Activated CD8-positive, alpha-beta memory T cell treated with anti-CD3 and anti-CD28 coated beads for 48 hours (primary cell): ENCODE data around the gene SPTLC1.
"Not testable (repeated sequence)": the region's sequence is repeated elsewhere in the genome, so short reads cannot be mapped to it uniquely, and the experiment has no call there.

Experiments
- DNase-seq, 3 experiments: peaks; one replicate each; pipeline ENCODE4 v3.0.0-alpha.2; 2020; ENCODE audit warnings: low read depth in 2 of 3, low spot score in 2 of 3

Gene SPTLC1

DNA sequence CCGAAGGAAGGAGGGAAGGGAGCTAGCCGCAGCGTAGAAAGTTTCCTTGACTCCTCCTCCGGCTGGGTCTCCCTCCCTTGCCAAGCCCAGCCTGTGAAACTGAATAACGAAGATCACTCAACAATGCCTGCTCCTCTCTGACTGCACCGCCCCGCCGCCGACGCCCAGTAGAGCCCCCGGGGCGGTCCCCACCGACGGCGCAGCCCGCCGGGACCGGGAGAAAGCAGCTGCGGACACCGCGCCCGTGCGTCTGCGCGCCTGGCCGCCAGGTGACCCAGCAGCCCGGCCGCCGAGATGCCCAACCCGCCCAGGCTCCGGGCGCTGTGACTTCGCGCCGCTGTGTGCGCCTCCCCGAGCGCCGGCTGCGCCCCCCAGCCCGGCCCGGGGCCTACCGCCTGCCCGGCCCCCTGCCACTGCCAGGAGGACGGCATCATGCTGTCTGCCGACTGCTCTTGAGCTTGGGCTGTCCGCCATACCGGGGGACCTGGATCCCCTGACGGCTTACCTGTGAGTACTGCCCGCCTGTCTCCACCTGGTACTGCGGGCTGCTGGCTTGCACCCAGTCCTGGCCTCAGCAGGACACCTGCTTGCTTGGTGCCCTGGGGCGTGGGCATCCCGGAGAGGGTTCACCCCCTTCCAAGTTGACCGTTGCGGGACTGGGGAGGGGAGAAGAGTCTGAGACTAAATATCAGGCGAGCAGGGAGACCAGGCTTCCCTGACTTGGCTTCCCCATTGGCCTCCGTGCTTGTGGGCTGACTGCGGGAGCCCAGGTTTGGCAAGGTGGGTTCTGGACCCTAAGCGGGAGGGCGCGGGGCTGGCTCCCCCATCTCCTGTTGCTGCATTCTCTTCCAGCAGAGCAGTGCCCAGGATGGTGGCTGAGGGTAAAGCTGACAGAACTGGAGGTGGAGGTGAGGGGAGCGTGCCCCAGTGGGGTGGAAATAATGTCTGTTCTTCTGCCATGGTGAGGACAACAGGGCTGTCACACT lies 26.2 kb upstream of the SPTLC1 start:
- DNase-seq: no peak

DNA sequence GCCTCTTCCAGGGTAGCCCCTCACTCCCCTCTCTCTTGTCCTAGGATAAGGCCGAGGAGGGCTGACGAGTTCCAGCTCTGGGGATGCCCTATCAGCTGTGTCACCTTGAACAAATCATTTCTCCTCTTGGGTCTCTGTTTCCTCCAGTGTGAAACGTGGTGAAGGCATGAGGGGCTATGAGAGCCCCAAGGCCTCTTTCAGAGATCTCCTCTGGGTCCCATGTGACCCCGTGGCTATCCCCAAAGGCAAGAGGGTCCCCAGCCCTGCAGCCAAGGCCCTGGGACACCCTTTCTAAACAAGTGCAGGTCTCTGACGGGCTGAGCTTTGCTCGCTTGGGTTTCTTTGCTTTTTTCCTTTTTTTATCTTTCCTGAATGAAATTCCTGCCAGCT lies 25.5 kb upstream of the SPTLC1 start:
- DNase-seq: no peak

- peak in 2 of 3 experiments; percentile 44 to 59 for DNase-seq
Measured at GRCh38 chr9:92140074-92140753, 25.0 kb upstream of the SPTLC1 start.

DNA sequence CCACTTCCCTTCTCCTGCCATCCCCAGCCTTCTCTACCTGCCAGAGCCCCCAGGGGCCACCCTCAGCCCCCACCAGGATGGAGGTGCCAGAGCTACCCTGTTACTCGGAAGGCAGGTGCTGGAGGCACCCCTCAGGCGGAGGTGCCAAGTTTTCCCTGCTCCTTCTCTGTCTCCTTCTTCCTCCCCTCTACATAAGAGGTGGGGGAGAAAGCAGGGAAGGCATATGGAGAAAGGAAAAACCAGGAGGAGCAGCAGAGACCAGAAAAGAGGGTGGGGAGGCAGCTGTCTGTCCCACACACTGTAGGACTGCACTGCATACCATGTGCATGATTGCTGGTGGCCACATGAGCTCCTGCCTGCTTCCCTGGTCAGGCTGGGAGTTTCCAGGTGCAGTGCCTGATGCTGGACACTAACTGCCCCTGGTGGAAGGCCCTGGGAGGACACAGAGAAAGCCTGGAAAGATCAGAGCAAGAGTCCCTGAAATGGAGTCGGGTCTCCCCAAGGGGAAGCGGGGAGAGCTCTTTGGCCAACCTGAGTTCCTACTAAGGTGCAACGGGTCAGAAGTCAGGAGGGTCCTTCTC lies 23.8 kb upstream of the SPTLC1 start:
- DNase-seq: not testable (repeated sequence)

DNA sequence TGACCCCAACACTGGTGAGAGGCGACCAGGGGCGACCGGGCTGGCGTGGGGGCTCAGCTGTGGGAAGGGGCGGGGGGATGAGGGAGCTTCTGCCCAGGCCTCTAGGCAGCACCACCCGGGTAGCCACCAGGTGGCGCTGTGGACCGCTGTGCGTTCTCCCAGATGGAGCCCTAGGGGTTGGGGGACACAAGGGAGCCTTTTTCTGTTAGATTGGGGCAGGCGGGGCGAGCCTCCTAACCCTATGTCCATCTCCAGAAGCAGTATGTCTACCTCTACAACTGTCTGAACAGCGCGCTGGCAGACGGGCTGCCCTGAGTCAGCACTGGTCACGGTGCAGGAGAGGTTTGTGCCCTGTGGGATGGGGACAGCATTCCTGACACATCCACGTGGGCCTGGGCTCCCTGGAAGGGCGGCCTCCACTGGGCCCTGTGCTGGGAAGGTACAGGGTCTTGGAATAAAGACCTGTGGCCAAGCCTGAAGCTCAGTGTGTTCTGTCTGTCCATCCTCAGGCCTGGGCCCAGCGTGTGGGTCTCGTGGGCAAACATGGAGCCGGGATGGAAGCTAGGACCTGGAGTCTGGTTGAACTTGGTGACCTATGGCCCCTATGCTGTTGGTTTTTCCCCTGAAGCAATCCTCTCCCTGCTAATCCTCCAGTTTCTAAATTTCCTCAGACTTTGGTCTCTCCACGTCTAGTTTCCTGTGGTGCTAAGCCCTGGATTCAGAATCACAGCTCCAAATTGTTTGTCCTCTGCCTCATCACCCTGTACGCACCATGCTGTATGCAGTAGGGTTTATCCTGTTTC lies 23.1 kb upstream of the SPTLC1 start:
- DNase-seq: peak; percentile 39 to 78 (median 72)

DNA sequence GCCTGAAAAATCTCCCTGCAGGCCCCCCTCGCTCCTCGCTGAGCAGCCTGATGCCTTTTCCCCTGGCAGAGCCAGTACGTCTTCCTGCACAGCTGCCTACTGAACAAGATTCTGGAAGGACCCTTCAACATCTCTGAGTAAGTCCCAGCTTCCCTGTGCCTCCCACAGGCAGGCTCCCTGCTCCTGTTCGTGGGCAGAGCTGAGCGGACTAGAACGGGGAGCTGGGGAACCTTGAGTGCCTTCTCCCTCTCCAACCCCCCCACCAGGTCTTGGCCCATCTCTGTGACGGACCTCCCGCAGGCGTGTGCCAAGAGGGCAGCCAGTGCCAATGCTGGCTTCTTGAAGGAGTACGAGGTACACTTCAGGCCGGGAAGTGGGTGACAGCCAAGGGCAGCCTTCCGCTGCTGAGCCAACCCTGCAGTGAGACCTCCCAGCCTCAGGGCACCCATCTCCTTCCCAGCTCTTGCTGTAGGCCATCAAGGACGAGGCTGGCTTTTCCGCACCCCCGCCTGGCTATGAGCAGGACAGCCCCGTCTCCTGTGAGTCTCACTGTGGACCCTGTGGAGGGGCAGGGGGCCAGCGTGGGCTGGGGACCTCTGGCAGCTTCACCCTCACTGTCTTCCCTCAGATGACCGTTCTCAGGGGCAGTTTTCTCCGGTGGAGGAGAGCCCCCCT lies 21.1 kb upstream of the SPTLC1 start:
- no peak for DNase-seq

DNA sequence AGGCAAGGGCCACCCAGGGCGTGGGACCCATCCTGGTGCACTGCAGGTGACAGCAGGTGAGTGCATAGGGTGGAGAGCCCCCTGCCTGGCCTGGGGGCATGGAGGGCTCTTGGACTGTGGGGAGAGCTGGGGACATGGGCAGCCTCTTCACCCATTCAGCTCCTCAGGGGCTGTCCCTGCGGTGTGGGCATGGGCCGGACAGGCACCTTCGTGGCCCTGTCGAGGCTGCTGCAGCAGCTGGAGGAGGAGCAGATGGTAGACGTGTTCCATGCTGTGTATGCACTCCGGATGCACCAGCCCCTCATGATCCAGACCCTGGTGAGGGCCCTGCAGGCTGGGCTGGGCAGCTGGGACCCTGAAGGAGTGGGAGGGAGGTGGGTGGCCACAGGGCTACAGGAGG lies 20.4 kb upstream of the SPTLC1 start:
- DNase-seq: no peak

DNA sequence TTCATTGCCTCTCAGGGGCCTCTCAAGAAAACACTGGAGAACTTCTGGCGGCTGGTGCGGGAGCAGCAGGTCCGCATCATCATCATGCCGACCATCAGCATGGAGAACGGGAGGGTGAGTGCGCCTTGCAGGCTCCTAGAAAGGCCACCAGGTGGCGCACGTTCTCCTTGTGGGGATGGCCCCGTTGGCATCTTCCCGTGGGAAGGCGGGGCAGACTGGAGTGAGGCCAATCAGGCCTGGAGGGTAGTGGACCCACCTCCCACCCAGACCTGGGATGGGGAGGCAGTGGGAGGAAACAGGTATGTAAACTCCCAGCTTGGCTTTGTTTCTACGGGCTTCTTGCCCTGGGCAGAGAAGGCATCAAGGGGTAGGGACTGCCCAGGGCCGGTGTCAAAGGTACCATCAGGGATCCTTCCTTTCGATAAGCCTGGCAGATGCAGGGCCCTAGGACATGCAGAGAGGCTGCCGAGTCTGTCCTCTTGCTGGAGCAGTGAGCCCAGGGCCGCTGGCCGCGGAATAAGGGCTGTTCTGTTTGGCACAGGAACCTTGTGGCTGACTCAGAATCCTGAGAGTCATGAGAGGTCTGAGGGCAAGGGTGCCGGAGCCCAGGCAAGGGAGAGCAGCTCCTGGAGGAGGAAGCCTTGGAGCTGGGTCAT lies 18.9 kb upstream of the SPTLC1 start:
- DNase-seq: peak; percentile 49 to 72 (median 63)

- DNase-seq: not testable (repeated sequence)
Measured at GRCh38 chr9:92132913-92133312, 17.7 kb upstream of the SPTLC1 start.

DNA sequence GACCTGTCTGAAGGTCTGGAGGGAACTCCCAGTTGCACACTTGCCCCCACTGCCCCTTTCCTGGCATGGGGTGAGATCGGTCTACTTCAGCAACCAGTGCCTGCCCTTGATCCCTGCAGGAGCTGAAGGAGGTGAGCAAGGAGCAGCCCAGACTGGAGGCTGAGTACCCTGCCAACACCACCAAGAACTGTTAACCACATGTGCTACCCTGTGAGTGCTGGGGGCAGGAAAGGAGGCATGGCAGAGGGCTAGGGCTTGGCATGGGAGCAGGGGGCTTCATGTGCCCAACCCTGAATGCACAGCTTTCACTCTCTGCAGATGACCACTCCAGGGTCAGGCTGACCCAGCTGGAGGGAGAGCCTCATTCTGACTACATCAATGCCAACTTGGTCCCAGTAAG lies 17.3 kb upstream of the SPTLC1 start:
- DNase-seq: no peak

- no peak for DNase-seq
Measured at GRCh38 chr9:92122800-92123199, 7.6 kb upstream of the SPTLC1 start.

DNA sequence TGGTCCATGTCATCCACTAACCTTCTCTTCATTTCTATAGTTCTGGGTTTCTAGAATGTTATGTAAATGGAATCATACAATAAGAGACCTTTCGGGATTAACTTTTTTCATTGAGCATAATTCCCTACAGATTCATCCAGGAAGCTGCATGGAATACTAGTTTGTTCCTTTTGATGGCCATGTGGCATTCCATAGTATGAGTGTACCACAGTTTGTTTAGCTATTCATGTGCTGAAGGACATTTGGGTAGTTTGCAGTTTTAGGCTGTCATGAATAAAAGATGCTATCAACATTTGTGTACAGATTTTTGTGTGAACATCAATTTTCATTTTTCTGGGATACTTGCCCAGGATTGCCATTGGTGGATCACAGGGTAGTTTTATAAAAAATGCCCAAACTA lies 6.8 kb upstream of the SPTLC1 start:
- DNase-seq: no peak

DNA sequence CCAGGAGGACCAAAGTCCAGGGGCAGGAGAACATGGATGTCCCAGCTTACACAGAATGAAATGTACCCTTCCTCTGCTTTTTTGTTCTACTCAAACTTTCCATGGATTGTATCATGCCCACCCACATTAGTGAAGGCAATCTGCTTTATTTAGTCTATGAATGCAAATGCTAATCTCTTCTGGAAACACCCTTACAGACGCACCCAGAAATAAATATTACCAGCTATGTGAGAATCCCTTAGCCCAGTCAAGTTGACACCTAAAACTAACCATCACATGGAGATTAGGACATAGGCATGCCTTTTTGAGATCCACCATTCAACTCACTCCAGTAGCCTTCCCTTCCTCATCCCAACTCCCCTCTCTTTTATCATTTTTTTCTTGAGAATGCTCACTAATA lies 6.1 kb upstream of the SPTLC1 start:
- no peak for DNase-seq

DNA sequence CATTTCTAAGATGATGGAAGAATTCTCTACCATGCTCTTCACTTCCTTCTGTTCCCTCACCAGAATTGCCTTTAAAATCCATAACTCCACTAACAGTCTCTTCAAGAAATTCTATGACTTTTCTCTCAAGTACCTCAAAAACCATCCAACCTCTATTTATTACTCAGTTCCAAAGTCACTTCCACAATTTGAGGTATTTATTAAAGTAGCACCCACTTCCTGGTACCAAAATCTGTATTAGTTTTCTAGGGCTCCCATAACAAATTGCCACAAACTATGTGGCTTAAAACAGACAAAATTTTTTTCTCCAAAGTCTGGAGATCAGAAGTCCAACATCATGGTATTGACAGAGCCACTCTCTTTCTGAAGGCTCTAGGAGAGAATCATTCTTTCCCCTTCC lies 4.9 kb upstream of the SPTLC1 start:
- DNase-seq: no peak

DNA sequence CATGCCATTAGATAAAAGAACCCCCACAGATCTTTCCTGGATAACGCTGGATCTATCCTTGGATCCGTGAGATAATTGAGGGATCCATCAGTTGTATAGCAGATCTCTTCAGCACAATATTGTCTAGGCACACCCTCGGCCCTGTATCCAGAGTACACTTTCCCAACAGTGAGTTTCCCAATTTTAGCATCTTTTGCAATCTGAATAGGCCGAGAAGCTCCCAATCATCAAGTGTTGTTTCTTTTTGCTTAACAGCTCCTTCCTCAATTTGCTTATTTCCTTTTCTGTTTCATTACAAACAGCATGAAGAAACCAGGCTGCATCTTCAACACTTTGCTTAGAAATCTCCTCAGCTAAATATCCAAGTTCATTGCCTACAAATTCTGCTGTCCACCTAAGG lies 4.4 kb upstream of the SPTLC1 start:
- no peak for DNase-seq

DNA sequence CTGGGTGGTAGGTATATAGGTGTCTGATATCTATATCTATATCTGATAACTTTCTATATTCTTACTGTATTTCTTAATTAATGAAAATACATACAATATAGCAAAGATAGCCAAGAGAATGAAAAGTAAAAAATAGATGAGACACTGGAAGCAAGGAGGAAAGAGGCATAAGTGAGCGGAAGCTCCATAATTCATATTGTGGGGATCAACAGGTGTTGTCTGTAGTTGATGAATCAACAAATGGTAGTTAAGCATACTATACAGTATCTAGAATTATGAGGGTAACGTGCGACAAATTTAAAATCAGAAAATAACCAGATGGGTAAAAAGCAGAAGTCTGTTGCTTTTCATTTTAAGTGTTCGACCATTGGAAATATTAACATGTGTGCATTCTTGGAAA lies 7.1 kb downstream of the SPTLC1 start:
- no peak for DNase-seq

DNA sequence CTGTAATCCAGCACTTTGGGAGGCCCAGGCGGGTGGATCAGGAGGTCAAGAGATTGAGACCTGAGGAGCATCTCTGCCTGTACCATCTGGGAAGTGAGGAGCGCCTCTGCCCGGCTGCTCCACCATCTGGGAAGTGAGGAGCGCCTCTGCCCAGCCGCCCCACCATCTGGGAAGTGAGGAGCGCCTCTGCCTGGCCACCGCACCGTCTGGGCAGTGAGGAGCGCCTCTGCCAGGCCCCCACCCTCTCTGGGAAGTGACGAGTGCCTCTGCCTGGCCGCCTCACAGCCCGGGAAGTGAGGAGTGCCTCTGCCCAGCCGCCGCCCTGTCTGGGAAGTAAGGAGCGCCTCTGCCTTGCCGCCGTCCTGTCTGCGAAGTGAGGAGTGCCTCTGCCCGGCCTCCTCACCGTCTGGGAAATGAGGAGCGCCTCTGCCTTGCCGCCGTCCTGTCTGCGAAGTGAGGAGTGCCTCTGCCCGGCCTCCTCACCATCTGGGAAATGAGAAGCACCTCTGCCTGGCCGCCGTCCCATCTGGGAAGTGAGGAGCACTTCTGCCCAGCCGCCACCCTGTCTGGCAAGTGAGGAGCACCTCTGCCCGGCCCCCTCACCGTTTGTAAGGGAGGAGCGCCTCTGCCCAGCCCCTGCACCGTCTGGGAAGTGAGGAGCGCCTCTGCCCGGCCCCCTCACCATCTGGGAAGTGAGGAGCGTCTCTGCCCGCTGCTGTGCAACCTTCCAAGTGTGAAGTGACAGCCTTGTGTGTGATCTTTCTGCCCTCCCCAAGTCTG lies 9.6 kb downstream of the SPTLC1 start:
- DNase-seq: not testable (repeated sequence)

DNA sequence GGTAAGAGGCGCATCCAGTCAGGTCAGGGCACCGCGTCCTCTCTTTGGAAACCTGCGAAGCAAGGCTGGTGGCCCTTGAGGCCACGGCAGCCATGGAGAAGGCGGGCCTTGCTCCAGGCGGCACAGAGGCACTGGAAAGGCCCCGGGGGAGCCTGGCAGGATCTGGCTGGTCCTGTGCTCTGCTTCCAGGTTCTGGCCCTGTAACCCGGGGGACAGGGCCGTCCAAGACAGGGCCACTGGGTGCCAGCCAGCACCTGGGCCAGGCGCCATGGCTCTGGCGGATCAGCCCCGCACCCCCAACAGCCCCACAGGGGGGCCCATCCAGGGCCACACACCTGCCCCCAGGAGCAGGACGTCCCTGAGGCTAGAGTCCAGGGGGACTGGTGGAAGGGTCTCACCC lies 11.6 kb downstream of the SPTLC1 start:
- DNase-seq: not testable (repeated sequence)

DNA sequence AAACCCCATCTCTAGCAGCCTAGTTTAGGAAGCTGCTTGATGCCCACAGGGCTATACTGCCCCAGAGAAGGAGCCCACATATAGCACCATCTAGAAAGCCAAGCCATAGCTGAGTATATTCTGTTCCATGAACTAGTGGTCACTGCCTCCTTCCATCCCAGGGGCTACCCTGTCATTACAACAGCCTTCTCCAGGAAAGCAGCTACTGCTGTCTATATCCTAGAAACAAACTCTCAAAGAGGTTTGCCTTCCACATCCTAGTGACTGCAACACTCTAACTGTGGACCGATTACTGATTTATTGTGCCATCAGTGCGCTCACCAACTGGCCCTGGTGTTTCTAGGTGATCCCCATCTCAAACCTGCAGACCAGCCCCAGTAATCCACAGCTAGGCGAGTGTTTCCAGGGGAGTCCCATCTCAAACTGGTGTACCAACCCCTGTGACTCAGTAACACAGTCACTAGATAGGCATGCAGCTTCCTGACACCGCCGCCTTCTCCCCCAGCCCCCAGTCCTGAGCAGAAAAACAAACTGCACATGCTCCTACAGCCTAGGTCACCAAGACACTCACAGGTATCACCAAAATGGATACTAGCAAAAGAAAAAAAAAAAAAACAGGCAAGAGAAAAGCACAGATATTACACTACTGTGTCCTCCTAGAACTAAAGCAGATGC lies 14.8 kb downstream of the SPTLC1 start:
- DNase-seq: no peak
